GM12878 (cell line): ENCODE measurements around the gene SCN8A.

Experiments
- SPI1 ChIP-seq: IDR thresholded peaks from 2 replicates; pipeline ENCODE4 v1.6.1; 2011; ENCODE audit warnings: low read depth, mild to moderate bottlenecking, low read length, moderate library complexity, borderline replicate concordance; ENCODE audit not compliant: insufficient read depth
- TF ChIP-seq, protein P1 (sequence below): IDR thresholded peaks from 2 replicates; pipeline ENCODE4 v1.6.1; 2011; ENCODE audit warnings: low read depth, mild to moderate bottlenecking, low read length, moderate library complexity, borderline replicate concordance; ENCODE audit errors: extremely low read depth
- TF ChIP-seq, protein P2 (sequence below), 3 experiments: IDR thresholded peaks in 2 of 3; conservative IDR thresholded peaks in 1 of 3; 2 replicates each; pipeline ENCODE4 v1.5.1; 2011; ENCODE audit warnings: low read depth in 3 of 3, low read length in 3 of 3, mild to moderate bottlenecking in 3 of 3, control low read depth in 2 of 3, moderate library complexity in 2 of 3, inconsistent platforms in 1 of 3, mixed read lengths in 1 of 3; ENCODE audit not compliant: control insufficient read depth in 2 of 3, insufficient read depth in 1 of 3; ENCODE audit errors: extremely low read depth in 1 of 3

DNA sequence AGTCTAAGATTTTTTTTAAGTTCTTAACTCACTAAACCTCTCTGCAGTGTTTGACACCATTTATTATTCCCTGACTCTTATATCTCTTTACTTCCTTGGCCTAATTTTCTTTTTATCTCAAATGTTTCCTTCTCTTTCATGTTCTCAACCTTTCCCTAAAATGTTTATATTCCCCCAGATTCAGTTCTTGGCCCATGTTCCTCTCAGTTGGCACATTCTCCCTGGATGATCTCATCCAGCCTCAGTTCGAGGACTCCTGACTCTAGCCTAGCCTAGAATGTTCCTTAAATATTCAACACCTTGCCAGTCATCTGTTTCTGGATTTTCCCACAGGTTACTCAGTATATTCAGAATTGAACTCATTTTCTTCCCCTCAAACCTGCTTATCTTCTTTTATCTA lies 81.3 kb downstream of the SCN8A start:
- TF ChIP-seq, protein P1, sequence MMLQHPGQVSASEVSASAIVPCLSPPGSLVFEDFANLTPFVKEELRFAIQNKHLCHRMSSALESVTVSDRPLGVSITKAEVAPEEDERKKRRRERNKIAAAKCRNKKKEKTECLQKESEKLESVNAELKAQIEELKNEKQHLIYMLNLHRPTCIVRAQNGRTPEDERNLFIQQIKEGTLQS, result no peak
- TF ChIP-seq, protein P2, sequence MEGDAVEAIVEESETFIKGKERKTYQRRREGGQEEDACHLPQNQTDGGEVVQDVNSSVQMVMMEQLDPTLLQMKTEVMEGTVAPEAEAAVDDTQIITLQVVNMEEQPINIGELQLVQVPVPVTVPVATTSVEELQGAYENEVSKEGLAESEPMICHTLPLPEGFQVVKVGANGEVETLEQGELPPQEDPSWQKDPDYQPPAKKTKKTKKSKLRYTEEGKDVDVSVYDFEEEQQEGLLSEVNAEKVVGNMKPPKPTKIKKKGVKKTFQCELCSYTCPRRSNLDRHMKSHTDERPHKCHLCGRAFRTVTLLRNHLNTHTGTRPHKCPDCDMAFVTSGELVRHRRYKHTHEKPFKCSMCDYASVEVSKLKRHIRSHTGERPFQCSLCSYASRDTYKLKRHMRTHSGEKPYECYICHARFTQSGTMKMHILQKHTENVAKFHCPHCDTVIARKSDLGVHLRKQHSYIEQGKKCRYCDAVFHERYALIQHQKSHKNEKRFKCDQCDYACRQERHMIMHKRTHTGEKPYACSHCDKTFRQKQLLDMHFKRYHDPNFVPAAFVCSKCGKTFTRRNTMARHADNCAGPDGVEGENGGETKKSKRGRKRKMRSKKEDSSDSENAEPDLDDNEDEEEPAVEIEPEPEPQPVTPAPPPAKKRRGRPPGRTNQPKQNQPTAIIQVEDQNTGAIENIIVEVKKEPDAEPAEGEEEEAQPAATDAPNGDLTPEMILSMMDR (IDR thresholded peaks at IDR 0.05 in 2 of 3, conservative IDR thresholded peaks at IDR 0.05 in 1 of 3; ENCODE audit: control insufficient read depth in 2 of 3, extremely low read depth in 1 of 3, insufficient read depth in 1 of 3, low read depth in 3 of 3, low read length in 3 of 3), result no peak
- TF ChIP-seq SPI1, result no peak
